HG03565 (cell line): Measurements from ENCODE around the gene SLC10A3.
"Not testable (repeated sequence)": the region's sequence is repeated elsewhere in the genome, so short reads cannot be mapped to it uniquely, and the experiment has no call there.

Source experiments
- ATAC-seq: cut with Tn5 transposase; IDR thresholded peaks from one replicate; pipeline ENCODE4 v1.9.1; 2021; ENCODE audit warnings: mild to moderate bottlenecking, moderate library complexity; ENCODE audit not compliant: unreplicated experiment

The SLC10A3 gene

DNA sequence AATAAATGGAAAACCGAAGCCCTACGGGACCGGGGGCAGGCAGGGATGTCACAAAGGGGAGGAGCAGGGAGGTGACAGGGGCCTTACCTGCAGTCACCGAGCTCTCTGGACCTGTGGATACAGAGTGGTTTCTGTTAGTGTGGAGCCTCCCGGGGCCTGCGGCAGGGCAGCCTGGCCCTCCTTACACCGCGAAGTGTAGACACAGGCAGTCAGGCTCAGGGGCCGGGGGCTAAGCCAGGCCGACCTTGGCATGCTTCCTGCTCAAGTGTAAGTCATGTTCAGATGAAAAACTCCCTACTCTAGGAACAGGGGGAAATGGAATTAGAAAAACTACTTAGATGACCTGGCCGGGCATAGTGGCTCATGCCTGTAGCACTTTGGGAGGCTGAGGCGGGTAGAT, 21.3 kb upstream of the SLC10A3 start:
- no peak for ATAC-seq

DNA sequence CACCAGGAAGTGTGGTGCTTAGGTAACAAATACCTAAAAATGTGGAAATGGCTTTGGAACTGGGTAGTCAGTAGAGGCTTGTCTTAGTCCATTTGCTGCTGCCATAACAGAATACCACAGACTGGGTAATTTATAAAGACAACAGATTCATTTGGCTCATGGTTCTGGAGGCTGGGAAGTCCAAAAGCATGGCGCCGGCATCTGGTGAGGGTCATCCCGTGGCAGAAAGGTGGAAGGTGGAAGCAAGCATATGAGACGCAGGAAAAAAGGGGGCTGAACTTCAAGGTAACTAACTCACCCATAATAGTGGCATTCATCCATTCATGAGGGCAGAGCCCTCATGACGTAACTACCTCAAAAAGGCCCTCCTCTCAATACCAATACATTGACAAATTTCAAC, 19.0 kb upstream of the SLC10A3 start:
- no peak for ATAC-seq

DNA sequence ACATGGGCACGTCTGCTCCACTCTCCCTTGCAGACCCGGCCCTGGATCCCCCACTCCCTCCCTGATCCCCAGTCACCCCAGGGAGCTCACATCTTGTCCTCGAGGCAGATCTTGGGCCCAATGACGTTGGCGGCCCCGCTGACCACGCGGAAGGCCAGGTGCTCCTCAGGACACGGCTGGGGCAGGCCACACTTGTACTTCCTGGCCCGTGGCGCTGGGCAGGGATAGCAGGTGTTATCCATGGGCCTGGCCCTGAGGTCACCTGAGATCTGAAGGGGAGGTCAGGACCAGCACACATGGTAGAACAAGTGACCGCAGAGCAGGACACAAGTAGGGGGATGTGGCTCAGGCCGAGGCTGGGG, 17.9 kb upstream of the SLC10A3 start:
- no peak for ATAC-seq

DNA sequence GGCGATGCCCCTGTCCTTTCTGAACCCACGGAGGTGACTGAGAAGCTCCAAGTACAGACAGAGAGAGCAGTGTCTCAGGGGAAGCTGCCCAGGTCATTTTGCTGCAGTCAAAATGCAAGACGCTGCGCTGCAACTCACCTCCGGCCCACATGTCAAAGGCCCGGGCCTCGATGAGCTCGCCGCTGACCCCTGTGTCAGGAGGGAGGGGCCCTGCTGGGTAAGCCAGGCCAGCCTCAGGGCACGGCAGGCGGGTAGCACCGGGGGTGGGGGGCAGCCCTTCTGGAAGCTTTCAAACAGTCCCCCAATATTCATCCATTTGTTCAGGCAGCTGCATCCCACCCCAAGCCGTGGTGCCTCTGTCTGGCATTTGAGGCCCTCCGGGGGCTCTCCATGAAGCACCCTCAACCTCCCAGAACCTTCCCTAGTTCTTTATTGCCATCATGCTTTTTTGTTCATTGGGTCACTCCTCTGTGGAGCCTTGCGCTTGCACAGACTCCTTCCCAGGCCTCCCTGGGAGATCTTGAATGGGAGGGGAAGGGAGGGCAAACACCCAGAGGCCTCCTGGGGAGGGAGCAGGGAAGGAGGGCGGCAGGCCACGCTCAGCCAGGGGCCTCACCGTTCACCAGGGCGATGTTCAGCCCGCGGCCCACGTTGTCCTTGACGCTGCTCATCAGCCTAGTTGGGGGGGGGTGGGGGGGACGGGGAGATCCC, 17.4 kb upstream of the SLC10A3 start:
- no peak for ATAC-seq

DNA sequence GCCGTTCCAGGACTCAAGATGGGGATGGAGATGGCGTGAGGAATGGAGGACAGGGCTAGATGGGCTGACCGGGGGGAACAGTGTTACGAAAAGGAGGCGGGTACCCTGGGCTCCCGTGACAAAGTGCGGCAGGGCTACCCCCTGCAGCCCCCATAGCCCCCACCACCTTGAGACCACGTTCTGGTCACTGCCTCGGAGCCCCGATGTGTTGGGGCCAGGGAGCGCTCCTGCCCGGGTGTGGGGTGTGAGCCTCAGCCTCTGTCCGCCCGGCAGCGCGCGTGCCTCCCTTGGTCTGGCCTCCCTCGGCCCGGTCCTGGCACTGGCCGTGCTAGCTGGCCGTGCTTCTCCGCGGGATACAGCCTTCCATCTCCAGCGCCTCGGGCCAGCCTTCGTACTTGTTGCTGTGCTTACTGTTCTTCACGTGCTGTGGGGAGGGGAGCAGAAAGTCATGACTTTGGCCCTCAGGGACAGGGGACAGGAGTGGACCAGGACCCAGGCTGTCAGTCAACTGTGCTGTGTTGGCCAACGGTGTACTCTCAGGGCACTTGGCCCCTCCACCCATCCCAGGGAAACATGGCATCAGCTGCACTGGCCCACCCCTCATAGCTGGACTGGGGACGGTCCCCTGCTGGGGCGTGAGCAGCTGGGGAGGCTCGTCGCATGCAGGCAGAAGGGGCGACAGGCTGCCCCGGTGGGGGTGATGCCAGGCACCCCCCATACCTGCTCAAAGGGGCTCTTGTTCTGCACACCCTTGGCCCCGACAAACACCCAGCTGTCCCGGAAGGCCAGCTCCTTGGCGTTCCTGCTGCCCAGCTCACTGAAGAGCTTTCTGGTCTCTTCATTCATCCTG, 16.3 kb upstream of the SLC10A3 start:
- no peak for ATAC-seq

DNA sequence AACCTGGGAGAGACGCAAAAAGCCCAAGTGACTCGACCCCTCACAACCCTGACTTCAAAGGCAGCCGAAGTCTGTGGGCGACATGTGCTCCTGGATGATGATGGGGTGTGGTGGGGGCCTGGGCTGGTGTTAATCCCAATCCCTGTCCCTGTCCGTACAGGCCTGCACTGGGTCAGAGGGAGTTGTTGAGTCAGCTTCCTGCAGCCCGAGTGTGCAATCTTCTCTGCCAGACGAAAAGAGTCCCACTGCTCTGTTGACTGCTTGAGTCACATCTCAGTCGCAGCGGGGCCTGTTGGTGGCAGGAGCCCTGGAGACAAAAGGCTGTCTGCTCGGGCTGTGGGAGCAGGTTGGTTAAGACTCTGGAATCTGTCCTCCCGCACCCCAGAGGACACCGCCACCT, 15.3 kb upstream of the SLC10A3 start:
- no peak for ATAC-seq

DNA sequence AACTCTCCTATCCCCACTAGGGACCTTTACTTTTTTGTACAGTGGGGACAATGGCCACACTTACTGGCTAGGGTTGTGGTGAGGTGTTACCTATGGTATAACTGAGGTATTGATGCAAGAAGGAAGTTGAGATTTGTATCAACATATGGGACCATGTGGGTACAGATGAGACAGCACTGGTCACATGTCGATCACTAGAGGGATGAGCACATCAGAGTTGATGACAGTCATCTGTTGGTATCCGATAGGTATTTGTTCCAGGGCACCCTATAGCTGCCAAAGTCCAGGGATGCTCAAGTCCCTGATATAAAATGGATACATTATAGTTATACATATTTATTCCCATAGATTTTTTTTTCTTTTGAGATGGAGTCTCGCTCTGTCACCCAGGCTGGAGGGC, 12.6 kb upstream of the SLC10A3 start:
- ATAC-seq = no peak

DNA sequence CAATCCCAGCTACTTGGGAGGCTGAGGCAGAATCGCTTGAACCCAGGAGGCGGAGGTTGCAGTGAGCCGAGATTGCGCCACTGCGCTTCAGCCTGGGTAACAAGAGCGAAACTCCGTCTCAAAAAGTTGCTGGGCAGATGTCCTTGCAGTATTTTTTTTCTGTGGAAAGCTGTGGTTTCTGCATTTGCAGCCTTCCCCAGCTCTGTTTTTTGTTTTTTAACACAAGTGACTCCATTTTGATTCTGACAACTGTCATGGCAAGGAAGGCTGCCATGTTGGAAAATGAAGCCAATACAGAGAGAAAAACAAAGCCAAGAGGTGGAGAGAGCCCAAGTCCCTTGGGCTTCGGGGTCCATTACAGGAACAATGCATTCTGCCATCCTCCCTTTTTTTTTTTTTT, 11.7 kb upstream of the SLC10A3 start:
- ATAC-seq = no peak

DNA sequence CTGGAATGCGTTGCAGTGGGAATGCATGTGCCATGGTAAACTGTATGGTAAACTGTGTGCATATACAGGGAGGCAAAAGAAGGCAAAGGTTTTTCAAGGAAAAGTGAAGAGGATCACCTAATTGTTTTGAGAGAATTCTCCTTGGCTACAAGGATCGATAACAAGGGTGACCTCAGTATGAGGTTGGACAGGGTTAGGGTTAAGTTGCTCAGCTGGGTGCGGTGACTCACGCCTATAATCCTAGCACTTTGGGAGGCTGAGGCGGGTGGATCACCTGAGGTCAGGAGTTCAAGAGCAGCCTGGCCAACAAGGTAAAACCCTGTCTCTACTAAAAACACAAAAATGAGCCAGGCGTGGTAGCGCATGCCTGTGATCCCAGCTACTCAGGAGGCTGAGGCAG, 11.0 kb upstream of the SLC10A3 start:
- not testable (repeated sequence) for ATAC-seq

DNA sequence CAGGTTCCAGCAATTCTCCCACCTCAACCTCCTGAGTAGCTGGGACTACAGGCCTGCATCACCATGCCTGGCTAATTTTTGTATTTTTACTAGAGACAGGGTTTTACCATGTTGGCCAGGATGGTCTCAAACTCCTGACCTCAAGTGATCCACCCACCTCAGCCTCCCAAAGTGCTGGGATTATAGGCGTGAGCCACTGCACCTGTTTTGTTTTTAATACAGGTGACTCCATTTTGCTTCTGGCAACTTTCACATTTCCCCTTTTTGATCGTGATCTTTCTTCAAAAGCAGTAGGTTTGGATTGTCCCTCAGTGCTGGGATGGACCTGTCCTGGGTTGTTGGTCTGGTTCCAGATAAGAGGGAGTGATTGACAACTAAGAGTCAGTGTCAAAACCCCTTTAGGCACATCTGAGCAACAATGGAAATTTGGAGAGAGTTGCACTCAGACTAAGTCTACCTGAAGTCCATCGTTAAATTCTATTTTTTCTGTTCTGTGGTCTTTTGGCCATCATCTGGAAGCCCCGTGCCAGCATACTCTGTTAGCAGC, 6.2 kb upstream of the SLC10A3 start:
- not testable (repeated sequence) for ATAC-seq

DNA sequence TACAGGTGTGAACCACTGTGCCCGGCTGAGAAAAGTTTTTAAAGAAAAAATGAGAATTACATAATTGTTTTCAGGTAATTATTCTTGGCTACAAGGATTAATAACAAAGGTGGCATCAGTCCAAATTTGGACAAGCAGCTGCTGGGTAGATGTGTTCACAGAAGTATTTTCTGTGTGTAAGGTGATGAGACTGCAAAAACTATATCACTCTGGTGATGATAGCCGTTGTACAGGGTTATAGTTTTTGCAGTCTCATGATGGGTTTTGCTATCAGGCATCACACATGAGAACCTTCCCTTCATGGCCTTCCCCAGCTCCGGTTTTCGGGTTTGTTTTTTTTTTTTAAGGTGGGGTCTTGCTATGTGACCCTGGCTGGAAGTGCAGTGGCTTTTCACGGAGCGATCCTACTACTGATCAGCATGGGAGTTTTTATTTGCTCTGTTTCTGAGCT, 5.1 kb upstream of the SLC10A3 start:
- ATAC-seq = no peak

DNA sequence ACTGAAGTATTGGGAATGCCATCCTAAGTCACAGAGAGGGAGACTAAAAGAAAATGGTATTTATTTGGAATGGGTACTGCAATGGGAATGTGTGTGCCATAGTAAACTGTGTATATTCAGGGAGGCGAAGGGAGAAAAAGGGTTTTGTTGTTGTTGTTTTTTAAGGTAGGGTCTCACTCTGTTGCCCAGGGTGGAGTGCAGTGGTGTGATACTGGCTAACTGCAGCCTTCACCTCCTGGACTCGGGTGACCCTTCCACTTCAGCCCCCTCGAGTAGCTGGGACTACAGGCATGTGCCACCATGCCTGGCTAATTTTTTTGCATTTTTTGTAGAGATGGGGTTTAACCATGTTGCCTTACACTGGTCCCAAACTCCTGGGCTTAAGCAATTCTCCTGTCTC, 4.3 kb upstream of the SLC10A3 start:
- no peak for ATAC-seq

DNA sequence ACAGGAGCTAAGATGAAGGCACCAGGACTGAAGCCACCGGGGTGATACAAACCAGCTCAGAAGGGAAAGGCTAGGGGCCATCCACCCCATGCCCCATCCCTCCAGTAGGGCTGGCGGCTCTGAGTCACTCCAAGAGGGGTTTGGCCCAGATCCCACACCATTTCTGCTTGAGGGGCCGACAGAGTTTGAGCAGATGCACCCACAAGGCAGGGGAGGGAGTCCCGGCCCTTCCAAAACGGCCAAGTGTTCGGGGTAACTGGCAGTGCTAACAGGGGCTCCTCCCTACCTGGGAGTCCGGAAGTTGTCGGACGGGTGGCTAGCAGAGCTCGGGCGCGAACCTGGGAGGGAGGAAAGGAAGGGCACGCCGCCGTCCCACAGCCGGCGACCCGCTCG, 412 bp downstream of the SLC10A3 start:
- peak; percentile 9 for ATAC-seq

DNA sequence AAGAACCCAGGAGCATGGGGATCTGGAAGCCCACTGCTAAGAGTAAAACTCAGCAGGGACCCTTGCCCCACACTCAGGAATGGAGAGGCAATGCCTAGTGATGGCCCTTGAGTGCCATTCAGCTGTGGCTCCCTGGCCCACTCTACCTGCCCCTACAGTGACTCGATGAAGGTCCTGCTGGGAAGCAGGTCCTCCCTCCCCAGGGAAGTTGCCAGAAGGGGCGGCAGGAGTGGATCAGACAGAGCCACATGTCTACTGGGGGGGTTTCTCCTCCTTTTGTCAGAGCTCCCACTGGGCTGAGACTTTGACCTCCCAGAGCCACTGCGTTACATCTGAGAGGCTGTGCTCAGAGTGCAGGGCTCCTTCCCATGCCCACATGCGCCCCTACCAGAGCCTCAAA, 1.2 kb downstream of the SLC10A3 start:
- ATAC-seq = no peak

DNA sequence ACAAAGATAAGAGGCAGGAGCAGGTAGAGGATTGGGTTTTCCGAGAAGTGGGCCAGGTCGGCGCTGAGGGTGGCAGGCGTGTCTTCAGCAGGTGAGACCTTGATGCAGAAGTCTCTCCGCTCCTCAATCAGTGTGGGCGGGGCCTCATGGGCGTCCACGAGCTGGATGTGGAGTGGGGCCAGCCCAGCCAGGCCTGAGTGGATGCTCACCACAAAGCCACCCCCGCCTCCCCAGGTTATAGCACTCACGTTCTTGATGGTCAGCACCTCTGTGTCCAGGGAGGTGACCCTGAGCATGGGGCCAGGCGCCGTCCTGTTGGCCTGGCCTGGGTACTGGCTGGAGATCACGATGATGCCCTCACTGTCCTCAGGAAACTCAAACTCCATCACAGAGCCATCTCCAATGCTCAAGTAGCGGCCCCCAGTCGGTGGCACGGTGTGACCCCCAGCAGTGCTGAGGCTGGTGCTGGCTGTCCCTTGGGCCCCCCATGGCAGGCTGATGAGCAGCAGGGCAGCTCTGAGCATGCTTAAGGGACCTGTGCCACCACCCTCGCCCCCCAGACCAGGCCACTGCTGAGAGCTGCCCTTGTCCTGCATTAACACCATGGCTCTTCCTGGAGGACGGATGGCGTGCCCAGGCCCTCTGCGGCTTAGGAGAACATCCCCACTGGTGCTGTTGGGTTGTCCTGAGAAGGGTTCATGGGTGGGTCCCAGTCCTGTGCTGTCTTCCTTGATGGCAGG, 1.9 kb downstream of the SLC10A3 start:
- no peak for ATAC-seq

DNA sequence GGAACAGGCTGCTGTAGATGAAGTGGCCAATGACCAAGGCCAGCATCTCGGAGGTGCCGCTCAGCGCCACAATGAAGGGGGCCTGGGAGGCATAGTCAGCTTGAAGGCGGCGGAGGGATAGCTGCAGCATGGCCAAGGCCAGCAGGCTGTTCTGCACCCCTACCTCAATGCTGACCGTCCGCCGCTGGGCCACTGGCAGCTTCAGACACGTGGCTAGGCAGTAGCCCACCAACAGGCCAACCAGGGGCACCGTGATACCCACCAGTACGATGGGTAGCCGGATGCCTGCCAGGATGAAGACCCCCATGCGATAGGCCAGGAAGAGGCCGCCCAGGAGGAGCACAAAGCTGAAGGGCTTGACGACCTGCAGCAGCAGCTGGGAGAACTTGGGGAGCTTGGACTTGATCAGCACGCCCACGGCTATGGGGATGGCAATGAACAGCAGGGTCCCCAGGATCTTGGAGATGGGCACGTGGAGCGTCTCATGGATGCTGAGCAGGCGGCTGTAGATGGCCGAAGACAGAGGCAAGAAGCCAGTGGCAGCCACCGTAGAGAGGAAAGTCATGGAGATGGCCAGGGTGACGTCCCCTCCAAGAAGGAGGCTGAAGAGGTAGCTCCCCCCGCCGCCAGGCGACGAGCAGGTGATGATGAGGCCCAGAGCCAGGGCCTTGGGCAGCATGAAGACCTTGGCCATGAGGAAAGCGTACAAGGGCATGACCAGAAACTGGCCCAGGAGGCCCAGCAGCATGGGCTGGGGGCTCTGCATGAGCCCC, 2.7 kb downstream of the SLC10A3 start:
- no peak for ATAC-seq

DNA sequence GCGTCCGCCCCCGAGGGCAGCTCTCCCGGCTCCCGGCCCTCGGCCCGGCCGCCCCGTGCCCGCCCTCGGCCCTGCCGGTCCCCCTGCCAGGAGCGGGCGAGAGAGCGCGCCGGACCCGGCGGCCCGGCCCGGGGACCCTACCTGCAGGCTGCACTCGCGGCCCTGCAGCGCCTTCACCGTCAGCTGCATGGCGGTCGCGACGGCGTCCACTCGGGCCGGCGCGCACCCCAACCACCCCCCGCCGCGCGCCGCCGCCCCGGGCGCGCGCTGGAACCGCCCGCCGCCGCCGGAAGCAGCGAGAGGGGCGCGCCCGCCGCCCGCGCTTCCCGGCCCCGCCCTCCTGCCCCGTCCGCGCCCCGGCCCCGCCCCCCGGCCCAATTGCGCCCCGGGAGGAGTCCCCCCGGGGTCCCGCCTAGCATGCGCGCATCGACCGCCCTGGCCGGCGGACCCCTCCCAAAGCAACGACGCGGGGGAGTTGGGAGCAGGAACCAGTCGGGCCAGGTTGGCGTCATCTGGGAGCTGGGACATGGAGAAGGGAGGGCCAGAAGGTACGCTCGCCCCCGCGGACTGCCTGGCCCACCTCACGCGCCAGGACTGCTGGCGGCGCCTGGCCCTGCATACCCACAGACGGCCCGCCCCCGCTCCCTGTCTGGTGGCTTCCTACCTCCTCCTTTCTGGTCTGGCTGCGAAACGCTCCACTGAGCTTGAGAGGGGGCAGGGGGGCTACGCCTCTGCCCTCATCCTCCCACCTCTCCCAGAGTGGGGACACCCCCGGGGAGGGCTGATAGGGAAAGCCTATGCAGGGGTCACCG, 3.8 kb downstream of the SLC10A3 start, which contains the start of gene UBL4A:
UBL4A (minus strand) TSS at position 220 of the 812 bp plus-strand sequence; CDS start at position 189, 31 bp downstream.
- ATAC-seq = no peak

DNA sequence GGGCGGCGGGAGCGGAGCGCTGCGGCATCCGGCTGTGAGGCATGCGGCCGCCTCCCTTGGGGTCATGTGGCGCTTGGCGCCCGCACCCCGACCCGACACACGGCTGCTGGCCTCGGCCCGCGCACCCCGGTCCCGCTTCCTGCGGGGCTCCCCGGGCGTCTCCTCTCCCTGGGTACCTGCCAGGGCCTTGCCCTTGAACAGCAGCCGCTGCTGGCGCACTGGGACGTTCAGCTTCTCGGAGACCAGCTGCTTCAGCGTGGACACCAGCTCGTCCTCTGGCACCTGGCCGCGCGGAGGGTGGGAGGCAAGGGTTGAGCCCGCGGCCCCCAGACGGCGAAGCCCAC, 4.4 kb downstream of the SLC10A3 start:
- no peak for ATAC-seq

DNA sequence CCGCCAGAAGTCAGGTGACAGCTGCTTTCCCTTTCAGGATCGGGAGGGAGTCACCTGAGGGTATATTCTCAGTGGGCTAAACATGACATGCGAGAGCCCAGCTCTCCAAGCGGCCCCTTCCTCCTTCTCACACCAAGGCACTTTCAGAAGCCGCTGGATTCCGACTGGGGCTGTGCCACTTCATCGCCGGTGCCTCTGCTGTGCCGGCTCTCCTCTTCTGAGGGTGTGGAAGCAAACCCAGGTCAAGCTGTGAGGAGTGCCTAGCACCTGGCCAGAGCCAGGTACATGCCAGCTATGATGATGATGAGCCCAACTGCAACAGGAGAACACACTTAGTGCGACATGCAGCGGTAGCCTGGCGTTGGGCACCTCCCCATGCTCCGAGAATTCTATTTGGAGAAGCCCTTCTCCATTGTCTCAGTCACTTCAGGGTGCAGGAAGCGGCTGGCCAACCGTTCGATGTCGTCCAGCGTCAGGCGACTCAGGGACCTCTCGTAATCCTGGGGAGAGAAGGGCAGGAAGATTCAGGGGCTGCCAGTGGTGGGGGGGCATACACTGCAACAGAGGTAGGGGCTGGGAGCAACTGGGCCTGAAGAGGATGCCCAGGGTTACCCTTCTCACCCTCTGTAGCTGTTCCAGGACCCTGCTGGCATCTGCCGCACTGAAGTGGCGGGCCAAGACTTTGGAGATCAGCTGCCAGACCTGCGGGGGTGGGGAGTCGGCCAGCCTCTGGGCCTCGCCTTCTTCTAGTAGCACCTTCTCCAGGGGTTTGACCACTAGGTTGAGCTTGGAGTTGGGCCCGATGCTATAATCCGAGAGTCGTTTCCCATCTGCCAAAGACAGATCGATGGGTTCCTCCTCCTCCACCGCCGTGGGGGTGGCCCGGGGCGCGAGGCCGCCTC, 5.0 kb downstream of the SLC10A3 start:
- ATAC-seq = no peak
